Measurements from ENCODE around the gene WDTC1. TPM values are rescaled to one million over a fixed set of nuclear protein-coding genes. Genes with fewer than 3 reads are reported as not detected.

WDTC1 gene
- total RNA-seq, 2 donors from 2014 or later = 34.6 to 43.5 TPM

DNA sequence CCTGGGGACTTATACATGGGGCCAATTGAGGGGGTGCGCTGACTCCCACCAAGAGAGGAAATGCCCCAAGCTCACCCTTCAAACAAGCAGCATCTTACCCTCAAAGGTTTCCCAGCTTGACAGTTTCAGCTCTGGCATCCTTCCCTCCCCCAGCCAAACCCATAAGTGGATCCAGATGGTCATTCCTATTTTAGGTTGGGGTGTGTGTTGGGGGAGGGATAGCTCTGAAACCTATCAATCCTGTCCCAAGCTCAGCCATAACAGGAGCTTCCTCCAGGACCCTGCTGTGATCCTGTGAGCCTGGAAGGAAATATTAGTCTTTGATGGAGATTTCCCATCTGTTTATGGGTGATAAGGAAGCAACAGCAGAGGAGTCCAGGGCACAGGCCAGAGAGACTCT is 84.2 kb downstream of the WDTC1 start:
- Histone ChIP-seq H3K4me3 (no peak overlapping the region), H3K9me3 (no peaks in the 10 kb centered on the region), H3K4me1 (ENCODE audit: control insufficient read depth in 1 of 2, low read depth in 2 of 2) (peaks cover 9 to 15% of the 10 kb centered on the region in 2 donors), H3K27ac (no peak overlapping the region), H3K36me3 (no peaks in the 10 kb centered on the region), H3K27me3 (replicated peaks; ENCODE audit: insufficient read depth) (no peaks in the 10 kb centered on the region)
- DNase-seq (ENCODE audit: low spot score) (no peak), ATAC-seq (ENCODE audit: insufficient number of reproducible peaks, low FRiP score, low read depth) (no peak)
- TF ChIP-seq, protein P1, sequence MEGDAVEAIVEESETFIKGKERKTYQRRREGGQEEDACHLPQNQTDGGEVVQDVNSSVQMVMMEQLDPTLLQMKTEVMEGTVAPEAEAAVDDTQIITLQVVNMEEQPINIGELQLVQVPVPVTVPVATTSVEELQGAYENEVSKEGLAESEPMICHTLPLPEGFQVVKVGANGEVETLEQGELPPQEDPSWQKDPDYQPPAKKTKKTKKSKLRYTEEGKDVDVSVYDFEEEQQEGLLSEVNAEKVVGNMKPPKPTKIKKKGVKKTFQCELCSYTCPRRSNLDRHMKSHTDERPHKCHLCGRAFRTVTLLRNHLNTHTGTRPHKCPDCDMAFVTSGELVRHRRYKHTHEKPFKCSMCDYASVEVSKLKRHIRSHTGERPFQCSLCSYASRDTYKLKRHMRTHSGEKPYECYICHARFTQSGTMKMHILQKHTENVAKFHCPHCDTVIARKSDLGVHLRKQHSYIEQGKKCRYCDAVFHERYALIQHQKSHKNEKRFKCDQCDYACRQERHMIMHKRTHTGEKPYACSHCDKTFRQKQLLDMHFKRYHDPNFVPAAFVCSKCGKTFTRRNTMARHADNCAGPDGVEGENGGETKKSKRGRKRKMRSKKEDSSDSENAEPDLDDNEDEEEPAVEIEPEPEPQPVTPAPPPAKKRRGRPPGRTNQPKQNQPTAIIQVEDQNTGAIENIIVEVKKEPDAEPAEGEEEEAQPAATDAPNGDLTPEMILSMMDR (IDR thresholded peaks at IDR 0.05) = no peak

DNA sequence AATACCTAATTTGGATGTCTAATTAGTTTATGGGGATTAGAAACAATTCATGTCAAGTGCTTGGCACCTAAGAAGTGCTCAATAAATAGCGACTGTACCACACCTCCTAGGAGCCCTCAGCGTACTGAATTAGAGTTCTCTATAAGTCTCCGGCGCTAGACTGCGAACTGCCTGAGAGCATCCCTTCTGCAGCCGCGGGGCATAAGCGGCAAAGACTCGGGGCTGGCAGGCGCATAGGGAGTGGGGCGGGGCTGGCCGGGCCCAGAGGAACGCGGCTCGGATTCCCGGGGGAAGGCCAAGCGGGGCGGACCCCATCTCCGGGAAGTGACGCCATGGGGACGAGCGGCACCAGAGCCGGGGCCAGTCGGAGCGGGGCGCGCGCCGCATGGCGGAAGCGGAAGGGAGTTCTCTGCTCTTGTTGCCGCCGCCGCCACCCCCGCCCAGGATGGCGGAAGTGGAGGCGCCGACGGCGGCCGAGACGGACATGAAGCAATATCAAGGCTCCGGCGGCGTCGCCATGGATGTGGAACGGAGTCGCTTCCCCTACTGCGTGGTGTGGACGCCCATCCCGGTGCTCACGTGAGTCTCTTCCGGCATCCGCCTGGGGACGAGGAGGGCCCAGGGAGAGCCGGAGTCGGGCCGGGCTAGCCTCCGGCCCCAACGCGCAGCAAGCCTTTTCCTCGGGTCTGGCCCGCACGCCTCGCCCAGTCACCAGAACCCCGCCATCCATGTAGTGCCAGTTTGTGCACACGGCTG is 87.6 kb downstream of the WDTC1 start, which contains the start of gene TMEM222:
TMEM222 (plus strand) TSS at position 351 of the 756 bp plus-strand sequence; CDS start at position 386, 35 bp downstream.
- Histone ChIP-seq H3K27me3 (replicated peaks; ENCODE audit: insufficient read depth) (no peaks in the 10 kb centered on the region), H3K4me3 (peak within 1 kb of the TSS; percentile 91), H3K4me1 (ENCODE audit: control insufficient read depth in 1 of 2, low read depth in 2 of 2) (peaks cover 13 to 34% of the 10 kb centered on the region in 2 donors), H3K27ac (peak within 1 kb of the TSS; percentile 74 to 89), H3K36me3 (peaks cover 16% of the 10 kb centered on the region), H3K9me3 (no peaks in the 10 kb centered on the region)
- ATAC-seq (ENCODE audit: insufficient number of reproducible peaks, low FRiP score, low read depth) (peak; percentile 95), DNase-seq (ENCODE audit: low spot score) (peak; percentile 90)
- TF ChIP-seq, protein P1 (IDR thresholded peaks at IDR 0.05) = no peak

DNA sequence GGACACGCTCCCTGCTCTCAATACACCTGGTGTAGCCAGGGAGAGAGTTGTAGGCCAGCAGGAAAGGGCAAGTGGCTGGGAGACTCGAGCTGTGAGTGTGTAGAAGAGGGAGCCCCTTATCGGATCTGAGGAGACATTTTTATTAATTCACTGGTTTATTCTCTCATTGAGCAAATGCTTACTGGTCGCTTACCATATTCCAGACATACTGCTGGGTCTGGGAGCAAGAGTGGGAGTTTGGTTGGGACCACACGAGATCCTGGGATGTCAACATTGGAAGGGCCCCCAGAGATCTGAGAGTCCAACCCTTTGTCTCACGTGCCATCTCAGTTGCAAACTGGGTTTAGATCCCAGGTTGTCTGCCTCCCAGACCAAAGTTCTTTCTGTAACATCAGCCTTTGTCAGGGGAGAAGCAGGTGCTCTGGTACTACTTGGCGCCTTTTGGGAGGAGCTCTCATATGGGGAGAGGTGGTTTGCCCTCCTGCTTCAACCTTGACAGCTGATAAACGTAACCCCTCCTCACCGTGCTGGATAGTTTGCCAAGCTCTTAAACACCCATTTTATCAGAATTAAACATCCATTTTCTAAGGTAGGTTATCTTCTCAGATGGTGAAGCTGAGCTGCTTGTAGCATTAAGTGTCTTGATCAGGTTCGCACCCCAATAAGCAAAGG is 88.3 kb downstream of the WDTC1 start:
- no peaks in the 10 kb centered on the region for H3K27me3 ChIP-seq (replicated peaks; ENCODE audit: insufficient read depth)
- TF ChIP-seq, protein P1 (IDR thresholded peaks at IDR 0.05) = no peak
- H3K4me3 ChIP-seq = peak overlapping the region; percentile 91
- no peaks in the 10 kb centered on the region for H3K9me3 ChIP-seq
- DNase-seq (ENCODE audit: low spot score) = no peak
- H3K4me1 ChIP-seq (ENCODE audit: control insufficient read depth in 1 of 2, low read depth in 2 of 2) = peaks cover 13 to 35% of the 10 kb centered on the region in 2 donors
- H3K27ac ChIP-seq = peak overlapping the region; percentile 74 to 89
- no peak for ATAC-seq (ENCODE audit: insufficient number of reproducible peaks, low FRiP score, low read depth)
- peaks cover 17% of the 10 kb centered on the region for H3K36me3 ChIP-seq

DNA sequence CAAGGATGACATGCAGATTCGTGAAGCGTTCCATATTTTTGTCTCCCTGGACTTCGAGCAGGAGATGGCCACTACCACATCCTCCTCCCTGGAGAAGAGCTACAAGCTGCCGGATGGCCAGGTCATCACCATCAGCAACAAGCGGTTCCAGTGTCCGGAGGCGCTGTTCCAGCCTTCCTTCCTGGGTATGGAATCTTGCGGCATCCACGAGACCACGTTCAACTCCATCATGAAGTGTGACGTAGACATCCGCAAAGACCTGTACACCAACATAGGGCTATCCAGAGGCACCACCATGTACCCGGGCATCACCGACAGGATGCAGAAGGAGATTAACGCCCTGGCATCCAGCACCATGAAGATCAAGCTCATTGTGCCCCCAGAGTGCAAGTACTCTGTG is 90.9 kb downstream of the WDTC1 start:
- DNase-seq (ENCODE audit: low spot score) (no peak), ATAC-seq (ENCODE audit: insufficient number of reproducible peaks, low FRiP score, low read depth) (no peak)
- H3K27ac ChIP-seq = no peak overlapping the region
- H3K4me3 ChIP-seq = no peak overlapping the region
- TF ChIP-seq, protein P1 (IDR thresholded peaks at IDR 0.05) = no peak
- peaks cover 17% of the 10 kb centered on the region for H3K36me3 ChIP-seq
- no peaks in the 10 kb centered on the region for H3K27me3 ChIP-seq (replicated peaks; ENCODE audit: insufficient read depth)
- H3K4me1 ChIP-seq (ENCODE audit: control insufficient read depth in 1 of 2, low read depth in 2 of 2) = peaks cover 13 to 35% of the 10 kb centered on the region in 2 donors
- H3K9me3 ChIP-seq = no peaks in the 10 kb centered on the region

DNA sequence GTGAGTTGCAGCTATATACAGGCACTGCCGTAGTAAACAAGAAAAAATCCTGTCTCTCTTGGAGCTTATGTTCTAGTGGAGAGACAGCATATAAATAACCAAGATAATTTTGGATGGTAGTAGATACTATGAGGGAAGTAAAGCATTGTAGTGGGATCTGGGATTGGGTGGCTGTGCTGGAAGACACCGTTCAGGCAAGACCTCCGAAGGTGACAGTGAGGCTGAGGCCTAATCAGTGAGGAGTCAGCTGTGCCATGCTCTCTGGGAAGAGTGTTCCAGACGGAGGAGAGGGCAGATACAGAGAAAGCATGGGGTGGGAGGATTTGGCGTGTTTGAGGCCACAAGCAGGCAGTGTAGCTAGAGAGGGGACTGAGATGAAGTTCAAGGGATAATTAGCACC is 93.5 kb downstream of the WDTC1 start:
- H3K9me3 ChIP-seq = no peaks in the 10 kb centered on the region
- DNase-seq (ENCODE audit: low spot score) (no peak), ATAC-seq (ENCODE audit: insufficient number of reproducible peaks, low FRiP score, low read depth) (no peak)
- TF ChIP-seq, protein P1 (IDR thresholded peaks at IDR 0.05) = no peak
- H3K27me3 ChIP-seq (replicated peaks; ENCODE audit: insufficient read depth) = no peaks in the 10 kb centered on the region
- peaks cover 35% of the 10 kb centered on the region for H3K36me3 ChIP-seq
- no peak overlapping the region for H3K27ac ChIP-seq
- H3K4me3 ChIP-seq = no peak overlapping the region
- H3K4me1 ChIP-seq (ENCODE audit: control insufficient read depth in 1 of 2, low read depth in 2 of 2) = peaks cover 10 to 26% of the 10 kb centered on the region in 2 donors
